Measurements from ENCODE around the gene BCL11A. TPM values are rescaled to one million over a fixed set of nuclear protein-coding genes. Genes with fewer than 3 reads are reported as not detected.
A peak's percentile ranks its signal among the peaks of the same experiment; 100 is the strongest.

Gene BCL11A
- total and polyA plus RNA-seq, 2 experiments from 2014 or later, result 57.5 to 77.6 TPM

DNA sequence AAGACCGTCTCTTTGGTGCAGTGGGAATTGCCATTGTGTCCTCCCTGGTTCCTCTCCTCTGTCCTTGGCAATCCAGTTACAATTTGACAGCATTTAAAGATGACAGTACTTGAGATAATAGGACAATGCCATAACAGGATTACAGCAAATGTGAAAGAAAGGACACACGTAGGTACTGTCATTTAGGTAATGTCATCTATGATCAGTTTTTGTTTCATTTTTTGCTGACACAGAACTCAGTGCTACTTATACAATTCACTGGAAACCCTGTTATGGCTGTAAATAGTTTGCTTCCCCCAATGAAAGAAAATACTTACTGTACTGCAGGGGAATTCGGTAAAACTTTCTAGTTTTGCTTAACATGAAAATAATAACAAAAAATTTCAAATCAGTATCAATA, 65.2 kb downstream of the BCL11A start:
- H3K27ac Mint-ChIP-seq, result no peak overlapping the region; the same call in 1 of the 2 replicates
- no peak for DNase-seq (ENCODE audit: low spot score)
- peaks cover 69% of the 10 kb centered on the region for H3K4me1 Mint-ChIP-seq

More for the DNA sequence above, 65.2 kb downstream of the BCL11A start:
- Histone ChIP-seq H3K36me3 (ENCODE audit: insufficient read depth) (peaks cover 4% of the 10 kb centered on the region; the same call in 1 of the 2 replicates), H3K27me3 (ENCODE audit: insufficient read depth) (no peaks in the 10 kb centered on the region), H2AFZ (no peak overlapping the region), H3K27ac (ENCODE audit: low read depth) (peak overlapping the region; percentile 51), H3K4me3 (no peak overlapping the region), H4K20me1 (replicated peaks; ENCODE audit: insufficient read depth) (peaks cover 57% of the 10 kb centered on the region), H3K9me2 (ENCODE audit: insufficient read depth) (no peaks in the 10 kb centered on the region), H3K4me2 (no peak overlapping the region), H3K79me2 (replicated peaks; ENCODE audit: insufficient read depth) (peaks cover 94% of the 10 kb centered on the region), H3F3A (replicated peaks; ENCODE audit: low read depth) (no peaks in the 10 kb centered on the region), H3K4me1 (ENCODE audit: insufficient read depth) (peaks cover 62% of the 10 kb centered on the region)
- no peak for ATAC-seq
- Mint-ChIP-seq H3K9me3 (no peaks in the 10 kb centered on the region), H3K4me3 (no peak overlapping the region), H3K27me3 (ENCODE audit: insufficient read depth, low read depth, poor library complexity) (peaks cover 10% of the 10 kb centered on the region), H3K36me3 (ENCODE audit: low read depth) (peaks cover 12% of the 10 kb centered on the region; the same call in 2 of the 3 replicates)
- TF ChIP-seq, protein P1, sequence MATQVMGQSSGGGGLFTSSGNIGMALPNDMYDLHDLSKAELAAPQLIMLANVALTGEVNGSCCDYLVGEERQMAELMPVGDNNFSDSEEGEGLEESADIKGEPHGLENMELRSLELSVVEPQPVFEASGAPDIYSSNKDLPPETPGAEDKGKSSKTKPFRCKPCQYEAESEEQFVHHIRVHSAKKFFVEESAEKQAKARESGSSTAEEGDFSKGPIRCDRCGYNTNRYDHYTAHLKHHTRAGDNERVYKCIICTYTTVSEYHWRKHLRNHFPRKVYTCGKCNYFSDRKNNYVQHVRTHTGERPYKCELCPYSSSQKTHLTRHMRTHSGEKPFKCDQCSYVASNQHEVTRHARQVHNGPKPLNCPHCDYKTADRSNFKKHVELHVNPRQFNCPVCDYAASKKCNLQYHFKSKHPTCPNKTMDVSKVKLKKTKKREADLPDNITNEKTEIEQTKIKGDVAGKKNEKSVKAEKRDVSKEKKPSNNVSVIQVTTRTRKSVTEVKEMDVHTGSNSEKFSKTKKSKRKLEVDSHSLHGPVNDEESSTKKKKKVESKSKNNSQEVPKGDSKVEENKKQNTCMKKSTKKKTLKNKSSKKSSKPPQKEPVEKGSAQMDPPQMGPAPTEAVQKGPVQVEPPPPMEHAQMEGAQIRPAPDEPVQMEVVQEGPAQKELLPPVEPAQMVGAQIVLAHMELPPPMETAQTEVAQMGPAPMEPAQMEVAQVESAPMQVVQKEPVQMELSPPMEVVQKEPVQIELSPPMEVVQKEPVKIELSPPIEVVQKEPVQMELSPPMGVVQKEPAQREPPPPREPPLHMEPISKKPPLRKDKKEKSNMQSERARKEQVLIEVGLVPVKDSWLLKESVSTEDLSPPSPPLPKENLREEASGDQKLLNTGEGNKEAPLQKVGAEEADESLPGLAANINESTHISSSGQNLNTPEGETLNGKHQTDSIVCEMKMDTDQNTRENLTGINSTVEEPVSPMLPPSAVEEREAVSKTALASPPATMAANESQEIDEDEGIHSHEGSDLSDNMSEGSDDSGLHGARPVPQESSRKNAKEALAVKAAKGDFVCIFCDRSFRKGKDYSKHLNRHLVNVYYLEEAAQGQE (IDR thresholded peaks at IDR 0.05; ENCODE audit: unreplicated experiment), result no peak
- TF ChIP-seq, protein P2, sequence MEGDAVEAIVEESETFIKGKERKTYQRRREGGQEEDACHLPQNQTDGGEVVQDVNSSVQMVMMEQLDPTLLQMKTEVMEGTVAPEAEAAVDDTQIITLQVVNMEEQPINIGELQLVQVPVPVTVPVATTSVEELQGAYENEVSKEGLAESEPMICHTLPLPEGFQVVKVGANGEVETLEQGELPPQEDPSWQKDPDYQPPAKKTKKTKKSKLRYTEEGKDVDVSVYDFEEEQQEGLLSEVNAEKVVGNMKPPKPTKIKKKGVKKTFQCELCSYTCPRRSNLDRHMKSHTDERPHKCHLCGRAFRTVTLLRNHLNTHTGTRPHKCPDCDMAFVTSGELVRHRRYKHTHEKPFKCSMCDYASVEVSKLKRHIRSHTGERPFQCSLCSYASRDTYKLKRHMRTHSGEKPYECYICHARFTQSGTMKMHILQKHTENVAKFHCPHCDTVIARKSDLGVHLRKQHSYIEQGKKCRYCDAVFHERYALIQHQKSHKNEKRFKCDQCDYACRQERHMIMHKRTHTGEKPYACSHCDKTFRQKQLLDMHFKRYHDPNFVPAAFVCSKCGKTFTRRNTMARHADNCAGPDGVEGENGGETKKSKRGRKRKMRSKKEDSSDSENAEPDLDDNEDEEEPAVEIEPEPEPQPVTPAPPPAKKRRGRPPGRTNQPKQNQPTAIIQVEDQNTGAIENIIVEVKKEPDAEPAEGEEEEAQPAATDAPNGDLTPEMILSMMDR (conservative IDR thresholded peaks at IDR 0.05; ENCODE audit: low read depth in 2 of 2), result no peak
- TF ChIP-seq POLR2AphosphoS5 (IDR thresholded peaks at IDR 0.05; ENCODE audit: low read depth) (no peak), EZH2 (IDR thresholded peaks at IDR 0.05; ENCODE audit: low read depth, unreplicated experiment) (no peak), ZNF331 (CRISPR knock-in tag; IDR thresholded peaks at IDR 0.05; ENCODE audit: low read depth) (no peak), CREB1 (CRISPR knock-in tag; IDR thresholded peaks at IDR 0.05; ENCODE audit: low read depth) (no peak), NANOG (IDR thresholded peaks at IDR 0.05; ENCODE audit: borderline replicate concordance) (no peak), ZNF114 (CRISPR knock-in tag; IDR thresholded peaks at IDR 0.05) (no peak)
- TF ChIP-seq, protein P3, sequence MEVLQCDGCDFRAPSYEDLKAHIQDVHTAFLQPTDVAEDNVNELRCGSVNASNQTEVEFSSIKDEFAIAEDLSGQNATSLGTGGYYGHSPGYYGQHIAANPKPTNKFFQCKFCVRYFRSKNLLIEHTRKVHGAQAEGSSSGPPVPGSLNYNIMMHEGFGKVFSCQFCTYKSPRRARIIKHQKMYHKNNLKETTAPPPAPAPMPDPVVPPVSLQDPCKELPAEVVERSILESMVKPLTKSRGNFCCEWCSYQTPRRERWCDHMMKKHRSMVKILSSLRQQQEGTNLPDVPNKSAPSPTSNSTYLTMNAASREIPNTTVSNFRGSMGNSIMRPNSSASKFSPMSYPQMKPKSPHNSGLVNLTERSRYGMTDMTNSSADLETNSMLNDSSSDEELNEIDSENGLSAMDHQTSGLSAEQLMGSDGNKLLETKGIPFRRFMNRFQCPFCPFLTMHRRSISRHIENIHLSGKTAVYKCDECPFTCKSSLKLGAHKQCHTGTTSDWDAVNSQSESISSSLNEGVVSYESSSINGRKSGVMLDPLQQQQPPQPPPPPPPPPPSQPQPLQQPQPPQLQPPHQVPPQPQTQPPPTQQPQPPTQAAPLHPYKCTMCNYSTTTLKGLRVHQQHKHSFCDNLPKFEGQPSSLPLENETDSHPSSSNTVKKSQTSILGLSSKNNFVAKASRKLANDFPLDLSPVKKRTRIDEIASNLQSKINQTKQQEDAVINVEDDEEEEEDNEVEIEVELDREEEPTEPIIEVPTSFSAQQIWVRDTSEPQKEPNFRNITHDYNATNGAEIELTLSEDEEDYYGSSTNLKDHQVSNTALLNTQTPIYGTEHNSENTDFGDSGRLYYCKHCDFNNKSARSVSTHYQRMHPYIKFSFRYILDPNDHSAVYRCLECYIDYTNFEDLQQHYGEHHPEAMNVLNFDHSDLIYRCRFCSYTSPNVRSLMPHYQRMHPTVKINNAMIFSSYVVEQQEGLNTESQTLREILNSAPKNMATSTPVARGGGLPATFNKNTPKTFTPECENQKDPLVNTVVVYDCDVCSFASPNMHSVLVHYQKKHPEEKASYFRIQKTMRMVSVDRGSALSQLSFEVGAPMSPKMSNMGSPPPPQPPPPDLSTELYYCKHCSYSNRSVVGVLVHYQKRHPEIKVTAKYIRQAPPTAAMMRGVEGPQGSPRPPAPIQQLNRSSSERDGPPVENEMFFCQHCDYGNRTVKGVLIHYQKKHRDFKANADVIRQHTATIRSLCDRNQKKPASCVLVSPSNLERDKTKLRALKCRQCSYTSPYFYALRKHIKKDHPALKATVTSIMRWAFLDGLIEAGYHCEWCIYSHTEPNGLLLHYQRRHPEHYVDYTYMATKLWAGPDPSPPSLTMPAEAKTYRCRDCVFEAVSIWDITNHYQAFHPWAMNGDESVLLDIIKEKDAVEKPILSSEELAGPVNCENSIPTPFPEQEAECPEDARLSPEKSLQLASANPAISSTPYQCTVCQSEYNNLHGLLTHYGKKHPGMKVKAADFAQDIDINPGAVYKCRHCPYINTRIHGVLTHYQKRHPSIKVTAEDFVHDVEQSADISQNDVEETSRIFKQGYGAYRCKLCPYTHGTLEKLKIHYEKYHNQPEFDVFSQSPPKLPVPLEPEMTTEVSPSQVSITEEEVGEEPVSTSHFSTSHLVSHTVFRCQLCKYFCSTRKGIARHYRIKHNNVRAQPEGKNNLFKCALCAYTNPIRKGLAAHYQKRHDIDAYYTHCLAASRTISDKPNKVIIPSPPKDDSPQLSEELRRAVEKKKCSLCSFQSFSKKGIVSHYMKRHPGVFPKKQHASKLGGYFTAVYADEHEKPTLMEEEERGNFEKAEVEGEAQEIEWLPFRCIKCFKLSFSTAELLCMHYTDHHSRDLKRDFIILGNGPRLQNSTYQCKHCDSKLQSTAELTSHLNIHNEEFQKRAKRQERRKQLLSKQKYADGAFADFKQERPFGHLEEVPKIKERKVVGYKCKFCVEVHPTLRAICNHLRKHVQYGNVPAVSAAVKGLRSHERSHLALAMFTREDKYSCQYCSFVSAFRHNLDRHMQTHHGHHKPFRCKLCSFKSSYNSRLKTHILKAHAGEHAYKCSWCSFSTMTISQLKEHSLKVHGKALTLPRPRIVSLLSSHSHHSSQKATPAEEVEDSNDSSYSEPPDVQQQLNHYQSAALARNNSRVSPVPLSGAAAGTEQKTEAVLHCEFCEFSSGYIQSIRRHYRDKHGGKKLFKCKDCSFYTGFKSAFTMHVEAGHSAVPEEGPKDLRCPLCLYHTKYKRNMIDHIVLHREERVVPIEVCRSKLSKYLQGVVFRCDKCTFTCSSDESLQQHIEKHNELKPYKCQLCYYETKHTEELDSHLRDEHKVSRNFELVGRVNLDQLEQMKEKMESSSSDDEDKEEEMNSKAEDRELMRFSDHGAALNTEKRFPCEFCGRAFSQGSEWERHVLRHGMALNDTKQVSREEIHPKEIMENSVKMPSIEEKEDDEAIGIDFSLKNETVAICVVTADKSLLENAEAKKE (CRISPR knock-in tag; IDR thresholded peaks at IDR 0.05), result no peak
- TF ChIP-seq, protein P4, sequence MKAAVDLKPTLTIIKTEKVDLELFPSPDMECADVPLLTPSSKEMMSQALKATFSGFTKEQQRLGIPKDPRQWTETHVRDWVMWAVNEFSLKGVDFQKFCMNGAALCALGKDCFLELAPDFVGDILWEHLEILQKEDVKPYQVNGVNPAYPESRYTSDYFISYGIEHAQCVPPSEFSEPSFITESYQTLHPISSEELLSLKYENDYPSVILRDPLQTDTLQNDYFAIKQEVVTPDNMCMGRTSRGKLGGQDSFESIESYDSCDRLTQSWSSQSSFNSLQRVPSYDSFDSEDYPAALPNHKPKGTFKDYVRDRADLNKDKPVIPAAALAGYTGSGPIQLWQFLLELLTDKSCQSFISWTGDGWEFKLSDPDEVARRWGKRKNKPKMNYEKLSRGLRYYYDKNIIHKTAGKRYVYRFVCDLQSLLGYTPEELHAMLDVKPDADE (IDR thresholded peaks at IDR 0.05), result no peak

Data from GM23338 (cell line).